GM23248 (cell line): ENCODE measurements around the gene PLCB1.

ENCODE experiments used
- EZH2 ChIP-seq: fragments of 200-600 bp; sonication (generic); IDR thresholded peaks from 2 replicates; pipeline ENCODE4 v1.6.1; 2018; ENCODE audit warnings: antibody characterized with exemption, mild to moderate bottlenecking; ENCODE audit not compliant: insufficient read depth, poor library complexity, severe bottlenecking
- EZH2phosphoT487 ChIP-seq: fragments of 200-600 bp; sonication (generic); IDR thresholded peaks from 2 replicates; pipeline ENCODE4 v1.6.1; 2018; ENCODE audit warnings: antibody characterized with exemption, moderate library complexity, mild to moderate bottlenecking, low read depth; ENCODE audit not compliant: insufficient read depth

DNA sequence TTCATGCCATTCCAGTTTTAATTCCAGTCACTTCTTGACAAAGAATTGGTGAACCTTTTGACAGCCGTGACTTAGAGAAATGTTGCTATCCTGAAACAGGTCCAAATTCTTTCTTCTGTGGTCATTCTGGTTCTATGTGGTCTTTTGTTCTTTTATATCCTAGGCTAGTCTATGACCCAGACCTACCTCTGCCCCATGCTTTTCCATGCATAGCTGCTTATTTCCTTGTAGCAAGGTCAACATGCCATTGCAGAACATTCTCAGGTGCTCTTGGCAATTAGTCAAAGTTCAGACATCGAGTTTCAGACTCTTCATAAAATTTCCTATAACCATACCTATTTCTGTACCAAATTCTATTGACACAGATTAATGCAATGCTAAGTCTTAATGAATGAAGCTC lies 202.6 kb downstream of the PLCB1 start:
- TF ChIP-seq EZH2 (no peak), EZH2phosphoT487 (no peak)
